ENCODE results near the gene GPR84. TPM values are rescaled to one million over a fixed set of nuclear protein-coding genes. Genes with fewer than 3 reads are reported as not detected.

The GPR84 gene
- total and polyA plus RNA-seq, 9 of the 15 experiments (the other 6 are each of a cell fraction or from before 2014, with no cell fraction given), result 0.07 to 0.18 (median 0.11) TPM; not detected in 5

GRCh38 chr12:54352022-54352531, 12.2 kb downstream of the GPR84 start:
- BruUV-seq (replicated peaks), result no TSS peak
- H3K9me3 ChIP-seq (replicated peaks; ENCODE audit: control insufficient read depth, insufficient read depth, low read depth, low read length), result no peaks in the 10 kb centered on the region
- H3K4me2 ChIP-seq (ENCODE audit: insufficient read depth, low read length), result peak overlapping the region; percentile 51
- FAIRE-seq (peak; percentile 91), DNase-seq (ENCODE audit: extremely low read depth in 1 of 4, low spot score in 3 of 4) (peak; percentile 40 to 90 (median 62)), ATAC-seq (peak; percentile 80)
- no peaks in the 10 kb centered on the region; the same call in 2 of the 3 replicates for H3K79me2 ChIP-seq (ENCODE audit: control insufficient read depth, insufficient read depth, low read length)
- no peaks in the 10 kb centered on the region for H4K20me1 ChIP-seq (replicated peaks; ENCODE audit: control insufficient read depth, insufficient read depth, low read length)
- WGBS (ENCODE audit: insufficient coverage, low coverage, missing lambda C conversion rate), result 5% methylated on average over 18 of the region's 21 CpGs
- in situ Hi-C loops (cut with MboI), result no loop called here
- H3K9me1 ChIP-seq (ENCODE audit: control insufficient read depth, insufficient read depth, low read length), result no peaks in the 10 kb centered on the region
- peak overlapping the region; percentile 11; the same call in 1 of the 2 replicates for H2AFZ ChIP-seq (ENCODE audit: low read depth, low read length)
- H3K27me3 ChIP-seq (ENCODE audit: control insufficient read depth in 2 of 2, insufficient read depth in 2 of 2, low read length in 2 of 2), result no peaks in the 10 kb centered on the region
- H3K9ac ChIP-seq (ENCODE audit: insufficient read depth in 1 of 2, low read depth in 2 of 2, low read length in 2 of 2), result peak overlapping the region; percentile 17 to 69; a peak in 3 of 4 replicates
- intact Hi-C loops (cut with micrococcal nuclease), result no loop called here
- peaks cover 38 to 50% of the 10 kb centered on the region in 2 experiments for H3K4me1 ChIP-seq (replicated peaks in 1 of 2; ENCODE audit: control insufficient read depth in 2 of 2, insufficient read depth in 2 of 2, low read length in 2 of 2)
- CTCF ChIA-PET (ENCODE audit: low intra/inter-chr PET ratio), result no interaction called here
- peaks cover 51% of the 10 kb centered on the region for H3K36me3 ChIP-seq (ENCODE audit: control insufficient read depth, insufficient read depth, low read length)
- POLR2A ChIA-PET, result interaction anchor here (0.6 to 5.6 kb wide), 6 partner anchors 15 to 72 kb away, joined by 3 to 43 read pairs (median 4); partner anchors contain the start of gene HNRNPA1
- H3K27ac ChIP-seq (ENCODE audit: extremely low read depth, low read depth, low read length), result peak overlapping the region; percentile 58
- H3K4me3 ChIP-seq, result no peak overlapping the region
- TF ChIP-seq MBD2 (IDR thresholded peaks at IDR 0.05; ENCODE audit: borderline replicate concordance, low read depth) (peak; percentile 19; the same call in 1 of the 2 replicates), KLF6 (CRISPR knock-in tag; IDR thresholded peaks at IDR 0.05; ENCODE audit: borderline replicate concordance) (no peak), ZNF644 (tag; IDR thresholded peaks at IDR 0.05; ENCODE audit: low read depth) (no peak), SIN3B (IDR thresholded peaks at IDR 0.05; ENCODE audit: low read depth) (no peak), ZNF75A (CRISPR knock-in tag; IDR thresholded peaks at IDR 0.05) (no peak), PCBP2 (IDR thresholded peaks at IDR 0.05; ENCODE audit: low read depth, low read length, poor library complexity, severe bottlenecking) (no peak), ZNF12 (CRISPR knock-in tag; IDR thresholded peaks at IDR 0.05) (no peak), HNRNPH1 (optimal IDR thresholded peaks at IDR 0.05; ENCODE audit: low read depth, low read length) (no peak), RBM15 (IDR thresholded peaks at IDR 0.05; ENCODE audit: insufficient read depth, low read length) (no peak), ZBTB12 (CRISPR knock-in tag; IDR thresholded peaks at IDR 0.05) (no peak), STAG1 (CRISPR knock-in tag; IDR thresholded peaks at IDR 0.05; ENCODE audit: borderline replicate concordance) (no peak), MED1 (CRISPR knock-in tag; IDR thresholded peaks at IDR 0.05; ENCODE audit: borderline replicate concordance) (no peak), POLR2A (conservative IDR thresholded peaks at IDR 0.05) (peak; percentile 58), IFI16 (CRISPR knock-in tag; IDR thresholded peaks at IDR 0.05) (no peak), SP1 (CRISPR knock-in tag; IDR thresholded peaks at IDR 0.05) (no peak), FOXJ2 (tag; IDR thresholded peaks at IDR 0.05) (no peak), HMG20A (CRISPR knock-in tag; conservative IDR thresholded peaks at IDR 0.05) (no peak), TBL1XR1 (IDR thresholded peaks at IDR 0.05; ENCODE audit: low read length in 2 of 2) (0 out of 4 replicates have a peak, but pooled peaks of 1 of the 2 experiments have one; percentile 9), NR1H2 (CRISPR knock-in tag; IDR thresholded peaks at IDR 0.05) (no peak), NFXL1 (CRISPR knock-in tag; IDR thresholded peaks at IDR 0.05) (no peak), SREBF2 (CRISPR knock-in tag; IDR thresholded peaks at IDR 0.05) (no peak)

Data from K562 (cell line).